Skeletal muscle cell (primary cell): ENCODE measurements around the gene PPP3CA.
"Not testable (repeated sequence)": the region's sequence is repeated elsewhere in the genome, so short reads cannot be mapped to it uniquely, and the experiment has no call there.

Experiments used
- DNase-seq: peaks from one replicate; pipeline ENCODE4 v3.0.0-alpha.2; 2010; ENCODE audit warnings: low read depth
- H3K4me3 ChIP-seq: 2 replicates; pipeline ENCODE4 v1.5.1; 2011; ENCODE audit warnings: low read depth, mild to moderate bottlenecking, control low read depth, low read length, moderate library complexity

PPP3CA gene

DNA sequence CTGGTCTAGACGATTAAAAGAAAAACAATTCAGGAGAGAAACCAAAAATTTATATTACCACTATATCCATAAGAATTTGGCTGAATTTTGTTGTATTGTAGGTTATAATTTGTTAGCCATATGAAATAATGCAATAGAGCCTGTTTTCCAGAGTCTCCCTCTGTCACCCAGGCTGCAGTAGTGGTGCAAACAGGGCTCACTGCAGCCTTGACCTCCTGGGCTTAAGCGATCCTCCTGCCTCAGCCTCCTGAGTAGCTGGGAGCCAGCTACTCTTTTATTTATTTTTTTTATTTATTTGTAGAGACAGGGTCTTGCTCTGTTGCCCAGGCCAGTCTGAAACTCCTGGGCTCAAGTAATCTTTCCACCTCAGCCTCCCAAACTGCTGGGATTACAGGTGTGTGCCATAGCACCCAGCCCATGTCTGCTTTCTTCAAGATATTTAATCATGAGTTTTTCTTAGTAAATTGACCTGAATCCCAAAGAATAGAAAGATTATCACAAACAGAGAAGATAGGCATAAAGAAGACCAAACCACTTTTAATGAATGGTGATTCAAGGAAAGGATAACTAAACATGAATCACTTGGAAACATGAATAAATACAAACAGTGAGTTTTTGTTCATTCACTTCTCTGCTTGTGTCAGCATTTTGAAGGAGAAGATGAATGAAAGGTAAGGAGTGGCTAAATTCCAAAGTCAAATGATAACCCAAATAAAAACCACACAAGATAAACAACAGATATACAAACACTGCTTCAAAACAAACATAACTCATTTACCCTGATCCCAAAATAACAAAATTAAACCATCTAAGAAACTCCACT lies 82.1 kb downstream of the PPP3CA start:
- H3K4me3 ChIP-seq, result no peak overlapping the region
- no peak for DNase-seq

DNA sequence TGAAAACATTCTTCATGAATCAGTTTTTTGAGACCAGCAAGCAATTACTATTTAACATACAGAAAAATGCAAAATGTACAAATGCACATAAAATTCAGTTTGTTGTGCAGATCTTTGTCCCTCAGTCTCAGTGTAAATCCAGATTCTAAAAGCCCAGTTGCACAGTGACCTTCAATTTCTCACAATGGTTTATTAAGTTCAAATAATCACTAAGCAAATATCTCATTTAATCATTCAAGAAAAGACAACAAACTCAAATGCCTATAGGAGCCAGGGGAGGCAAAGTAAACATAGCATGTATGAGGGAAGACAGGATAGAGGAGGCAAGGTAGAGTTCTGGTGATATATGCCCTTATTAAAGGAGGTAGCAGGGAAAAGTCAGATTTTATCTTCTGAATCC lies 82.8 kb downstream of the PPP3CA start:
- H3K4me3 ChIP-seq, result no peak overlapping the region
- DNase-seq, result no peak

DNA sequence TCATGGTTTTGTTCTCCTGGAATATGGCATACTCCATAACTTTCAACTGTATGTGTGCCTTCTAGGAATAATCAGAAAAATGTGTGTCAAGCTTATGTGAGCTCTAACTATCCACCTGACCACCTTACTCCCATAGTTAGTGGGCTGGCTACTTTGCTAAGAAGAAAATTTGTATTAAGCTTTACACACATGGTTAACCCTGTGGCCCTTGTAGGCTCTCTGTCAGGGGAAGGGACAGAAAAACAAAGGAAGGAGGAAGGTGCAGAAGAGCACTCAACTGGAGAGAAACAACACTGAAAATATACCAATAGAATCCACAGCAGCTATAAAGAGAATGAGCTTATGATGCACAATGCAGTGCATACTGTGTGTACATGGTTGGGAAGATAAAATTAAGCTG lies 84.6 kb downstream of the PPP3CA start:
- DNase-seq, result no peak
- H3K4me3 ChIP-seq, result no peak overlapping the region

DNA sequence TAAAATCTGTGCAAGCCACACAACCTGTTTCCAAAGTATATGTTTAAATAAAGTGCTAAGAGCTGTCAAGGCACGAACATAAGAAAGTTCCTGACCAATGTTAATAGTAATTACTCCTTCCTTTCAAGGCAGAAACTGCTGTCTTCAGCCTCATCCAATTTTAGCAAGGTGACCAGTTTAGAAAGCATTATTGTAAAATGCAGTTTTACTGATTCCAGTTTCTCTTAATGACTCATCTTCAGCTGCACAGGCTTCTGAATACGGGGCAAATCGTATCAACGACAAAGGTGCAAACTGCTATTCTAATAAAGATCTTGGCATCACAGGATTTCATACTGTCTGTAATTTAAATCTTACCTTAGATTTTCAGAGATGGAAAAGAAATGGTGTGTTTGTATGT lies 87.5 kb downstream of the PPP3CA start:
- no peak for DNase-seq
- H3K4me3 ChIP-seq, result no peak overlapping the region

DNA sequence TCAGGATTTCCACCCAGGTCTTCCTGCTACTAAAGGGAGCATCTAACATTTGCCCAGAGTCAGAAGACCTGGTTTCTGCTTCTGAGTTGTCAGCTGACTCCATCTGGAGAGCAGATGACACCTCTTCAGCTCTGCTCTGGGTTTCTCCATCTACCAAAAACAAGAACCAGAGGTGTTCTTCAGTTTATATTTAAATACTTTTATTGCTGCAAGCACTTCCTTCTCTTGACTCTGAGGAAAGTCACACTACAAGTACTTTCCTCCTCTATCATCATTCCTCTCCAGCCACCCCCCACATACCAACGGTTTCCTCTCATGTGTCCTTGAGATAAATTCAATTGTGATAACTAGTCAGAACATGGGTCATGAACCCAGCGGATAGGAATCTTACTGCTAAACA lies 88.4 kb downstream of the PPP3CA start:
- H3K4me3 ChIP-seq, result no peak overlapping the region
- DNase-seq, result no peak

- DNase-seq, result no peak
- H3K4me3 ChIP-seq, result no peak overlapping the region
Measured at GRCh38 chr4:101256222-101256621, 91.1 kb downstream of the PPP3CA start.

GRCh38 chr4:101254776-101255175 lies 92.5 kb downstream of the PPP3CA start:
- no peak for DNase-seq
- H3K4me3 ChIP-seq, result no peak overlapping the region

DNA sequence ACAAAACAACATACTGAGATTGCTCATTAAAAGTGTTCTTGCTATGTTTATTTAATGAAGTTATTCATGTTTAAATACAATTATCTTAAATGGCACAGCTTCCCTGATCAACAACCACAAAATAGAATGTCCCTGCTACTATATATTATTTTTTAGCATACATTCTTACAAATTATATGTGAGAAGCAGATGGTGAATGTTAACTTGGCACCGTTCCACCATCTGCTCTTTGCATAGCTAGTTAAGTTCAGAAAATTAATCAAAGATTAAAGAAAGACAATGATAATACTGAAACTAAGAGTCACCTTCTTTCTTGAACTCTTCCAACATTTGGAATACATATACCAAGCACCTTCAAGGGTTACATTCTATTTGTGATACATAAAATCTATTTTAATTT lies 94.2 kb downstream of the PPP3CA start:
- H3K4me3 ChIP-seq, result no peak overlapping the region
- DNase-seq, result no peak

GRCh38 chr4:101252721-101253120 lies 94.6 kb downstream of the PPP3CA start:
- no peak for DNase-seq
- H3K4me3 ChIP-seq, result no peak overlapping the region

GRCh38 chr4:101251261-101251660 lies 96.1 kb downstream of the PPP3CA start:
- no peak for DNase-seq
- H3K4me3 ChIP-seq, result no peak overlapping the region

GRCh38 chr4:101244349-101244748 lies 103.0 kb downstream of the PPP3CA start:
- H3K4me3 ChIP-seq, result no peak overlapping the region

DNA sequence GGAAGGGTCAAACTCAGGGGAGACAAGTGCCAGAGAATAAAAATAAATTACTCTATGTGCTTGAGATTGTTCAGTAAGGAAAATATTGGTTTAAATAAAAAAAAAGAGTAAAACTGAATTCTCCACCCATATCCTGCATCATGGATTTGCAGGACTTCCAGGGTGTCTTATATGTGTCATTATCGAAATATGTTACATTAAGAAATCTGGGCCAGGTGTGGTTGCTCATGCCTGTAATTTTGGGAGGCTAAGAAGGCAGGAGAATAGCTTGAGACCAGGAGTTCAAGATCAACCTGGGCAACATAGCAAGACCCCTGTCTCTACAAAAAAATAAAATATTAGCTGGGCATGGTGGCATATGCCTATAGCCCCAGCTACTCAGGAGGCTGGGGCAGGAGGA lies 104.9 kb downstream of the PPP3CA start:
- H3K4me3 ChIP-seq, result no peak overlapping the region
- DNase-seq, result no peak

More at GRCh38 chr4:101244349-101244748, 103.0 kb downstream of the PPP3CA start:
- DNase-seq, result no peak

GRCh38 chr4:101240099-101240498 lies 107.2 kb downstream of the PPP3CA start:
- DNase-seq, result no peak
- no peak overlapping the region for H3K4me3 ChIP-seq

GRCh38 chr4:101239665-101240064 lies 107.7 kb downstream of the PPP3CA start:
- no peak overlapping the region for H3K4me3 ChIP-seq
- DNase-seq, result no peak

DNA sequence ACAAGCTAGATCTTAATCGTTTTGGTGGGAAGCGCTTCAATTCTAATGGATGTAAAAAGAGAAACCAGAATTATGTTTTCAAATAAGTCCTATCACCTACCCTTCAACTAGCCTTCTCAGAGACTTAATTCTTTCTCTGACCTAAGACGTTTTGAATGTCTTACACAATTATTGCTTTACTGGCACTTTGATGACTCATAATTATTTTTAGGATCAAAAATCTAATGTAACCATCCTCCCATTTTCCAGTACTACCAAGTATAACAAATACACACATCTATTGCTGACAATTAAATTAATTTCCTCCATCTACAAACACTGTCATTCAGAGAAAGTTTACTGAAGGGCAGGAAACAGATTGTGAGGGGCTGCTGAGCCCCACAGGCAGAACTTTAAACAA lies 108.6 kb downstream of the PPP3CA start:
- no peak overlapping the region for H3K4me3 ChIP-seq
- DNase-seq, result peak; percentile 23

GRCh38 chr4:101237773-101238172 lies 109.6 kb downstream of the PPP3CA start:
- DNase-seq, result no peak

DNA sequence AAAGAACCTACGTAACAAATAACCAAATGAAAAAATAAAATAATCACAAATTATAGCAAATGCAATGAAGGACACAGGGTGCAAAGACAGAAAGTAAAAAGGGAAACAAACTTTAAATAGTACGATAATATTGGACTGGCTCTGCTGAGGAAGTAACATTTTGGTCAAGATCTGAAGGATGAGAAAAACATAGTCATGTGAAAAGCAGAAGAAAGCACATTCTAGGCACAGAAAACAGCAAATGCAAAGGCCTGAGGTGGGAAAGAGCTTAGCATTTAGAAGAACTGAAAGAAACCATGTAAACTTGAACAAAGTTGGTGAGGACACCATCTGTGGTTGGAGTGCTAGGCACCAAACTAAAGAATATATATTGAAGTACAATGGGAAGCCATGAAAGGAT lies 111.2 kb downstream of the PPP3CA start:
- no peak overlapping the region for H3K4me3 ChIP-seq
- DNase-seq, result no peak

More at GRCh38 chr4:101237773-101238172, 109.6 kb downstream of the PPP3CA start:
- H3K4me3 ChIP-seq, result no peak overlapping the region

DNA sequence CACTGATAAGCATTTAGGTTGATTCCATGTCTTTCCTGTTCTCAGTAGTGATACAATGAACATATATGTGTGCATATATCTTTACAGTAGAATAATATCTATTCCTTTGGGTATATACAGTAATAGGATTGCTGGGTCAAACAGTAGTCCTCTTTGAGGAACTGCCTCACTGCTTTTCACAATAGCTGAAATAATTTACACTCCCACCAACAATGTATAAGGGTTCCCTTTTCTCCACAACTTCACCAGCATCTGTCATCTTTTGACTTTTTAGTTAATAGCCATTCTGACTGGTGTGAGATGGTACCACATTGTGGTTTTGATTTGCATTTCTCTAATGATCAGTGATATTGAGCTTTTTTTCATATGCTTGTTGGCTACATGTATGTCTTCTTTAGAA lies 113.2 kb downstream of the PPP3CA start:
- DNase-seq, H3K4me3 ChIP-seq: not testable (repeated sequence)

GRCh38 chr4:101232074-101232776 lies 115.1 kb downstream of the PPP3CA start:
- H3K4me3 ChIP-seq, result no peak overlapping the region
- DNase-seq, result peak; percentile 48

DNA sequence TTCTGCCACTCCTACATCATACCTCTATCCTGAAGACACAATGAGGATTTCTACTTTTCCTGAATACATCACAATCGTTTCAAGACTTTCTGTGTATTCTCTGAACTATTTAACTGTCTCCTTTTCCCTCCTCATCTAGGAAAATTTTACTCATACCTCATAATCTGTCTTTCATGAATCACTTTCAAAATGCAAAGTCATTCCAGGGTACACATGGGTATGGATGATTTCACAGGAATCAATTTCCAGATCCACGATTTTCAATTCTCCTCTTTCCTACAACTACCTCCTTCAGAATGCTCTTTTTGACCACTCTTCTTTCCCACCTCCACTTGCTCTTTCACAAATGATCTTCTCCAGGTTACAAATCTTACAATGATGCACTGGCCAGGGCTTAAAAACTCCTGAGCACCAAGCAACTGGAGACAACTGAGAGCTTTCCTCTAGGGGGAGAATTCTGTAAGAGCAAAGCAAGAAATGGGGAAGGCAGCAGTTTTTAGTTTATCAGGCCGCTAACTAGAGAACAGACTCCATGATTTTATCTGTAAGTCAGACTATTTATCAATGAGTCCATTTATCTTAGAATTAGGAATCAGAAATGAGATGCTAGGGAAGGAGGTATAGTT lies 116.4 kb downstream of the PPP3CA start:
- H3K4me3 ChIP-seq, result no peak overlapping the region
- no peak for DNase-seq
